ENCODE results near the gene DMC1.

Gene DMC1

GRCh38 chr22:38570779-38571364 lies 889 bp upstream of the DMC1 start:
- no peaks in the 10 kb centered on the region for H3K36me3 ChIP-seq (replicated peaks; ENCODE audit: insufficient read depth, low read length)
- no peaks in the 10 kb centered on the region for H3K9me3 ChIP-seq (replicated peaks; ENCODE audit: insufficient read depth, low read length)
- H3K27me3 ChIP-seq (replicated peaks; ENCODE audit: insufficient read depth, low read length): no peaks in the 10 kb centered on the region
- peak overlapping the region; percentile 81 for H3K27ac ChIP-seq (ENCODE audit: low read length)
- peaks cover 13% of the 10 kb centered on the region for H3K4me1 ChIP-seq (ENCODE audit: low read length)
- H3K79me2 ChIP-seq (ENCODE audit: low read length): 0 out of 2 replicates have a peak, but pooled peaks cover 3% of the 10 kb centered on the region
- peak; percentile 67 for DNase-seq
- H3K4me3 ChIP-seq (ENCODE audit: low read length): peak overlapping the region; percentile 74
- H2AFZ ChIP-seq (ENCODE audit: low read length): peak overlapping the region; percentile 97
- H3K9me2 ChIP-seq (replicated peaks; ENCODE audit: insufficient read depth, low read length): no peaks in the 10 kb centered on the region
- peak overlapping the region; percentile 83 for H3K9ac ChIP-seq (ENCODE audit: low read length)
- H4K20me1 ChIP-seq (ENCODE audit: insufficient read depth, low read length): no peaks in the 10 kb centered on the region
- H3F3A ChIP-seq (ENCODE audit: insufficient read depth, low read length): peaks cover 14% of the 10 kb centered on the region
- H3K4me2 ChIP-seq (ENCODE audit: low read depth, low read length): peak overlapping the region; percentile 83
- TF ChIP-seq CTCF (IDR thresholded peaks at IDR 0.05; ENCODE audit: low read length) (peak; percentile 22), EZH2phosphoT487 (IDR thresholded peaks at IDR 0.05; ENCODE audit: low read length) (no peak)

DNA sequence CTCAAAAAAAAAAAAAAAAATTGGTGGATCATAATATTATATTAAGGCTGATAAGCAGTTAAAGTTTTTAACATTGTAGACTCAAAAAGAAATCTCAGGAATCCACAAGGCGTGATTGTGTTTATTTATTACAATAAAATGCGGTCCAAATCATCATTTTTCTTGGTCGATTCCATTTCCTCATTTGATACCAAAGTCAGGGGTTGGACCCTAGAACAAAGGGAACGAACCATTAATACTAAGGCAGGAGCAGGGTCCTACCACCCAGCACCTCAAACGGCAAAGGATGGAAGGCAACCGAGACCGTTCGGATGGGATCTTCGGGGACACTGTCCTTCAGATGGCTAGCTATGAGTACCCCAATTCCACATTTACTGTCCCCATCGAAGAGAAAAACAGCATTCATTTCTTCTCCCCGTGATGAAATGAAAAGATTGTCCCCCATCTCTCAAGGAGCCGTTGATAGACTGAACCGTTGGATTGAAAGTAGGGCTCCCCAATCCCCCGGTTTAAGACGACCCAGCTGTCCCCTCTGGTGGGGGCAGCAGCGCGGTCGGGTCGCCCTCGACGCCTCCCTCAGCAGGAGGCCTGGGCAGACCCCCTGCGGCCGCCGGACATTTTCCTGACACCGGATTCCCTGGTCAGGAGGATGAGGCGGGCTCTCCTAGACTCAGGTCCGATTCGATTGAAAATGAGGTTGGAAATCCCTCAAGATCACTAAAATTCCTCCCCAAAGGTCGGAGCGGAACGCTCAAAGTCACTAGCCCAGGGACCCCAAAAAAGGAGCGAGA lies 607 bp downstream of the DMC1 start:
- no peaks in the 10 kb centered on the region for H3K9me2 ChIP-seq (replicated peaks; ENCODE audit: insufficient read depth, low read length)
- peaks cover 14% of the 10 kb centered on the region for H3F3A ChIP-seq (ENCODE audit: insufficient read depth, low read length)
- H3K4me1 ChIP-seq (ENCODE audit: low read length): peaks cover 13% of the 10 kb centered on the region
- H3K36me3 ChIP-seq (replicated peaks; ENCODE audit: insufficient read depth, low read length): no peaks in the 10 kb centered on the region
- peak overlapping the region; percentile 92 for H3K9ac ChIP-seq (ENCODE audit: low read length)
- H3K4me3 ChIP-seq (ENCODE audit: low read length): peak overlapping the region; percentile 80
- H3K79me2 ChIP-seq (ENCODE audit: low read length): 0 out of 2 replicates have a peak, but pooled peaks cover 3% of the 10 kb centered on the region
- peak overlapping the region; percentile 98 for H2AFZ ChIP-seq (ENCODE audit: low read length)
- no peaks in the 10 kb centered on the region for H4K20me1 ChIP-seq (ENCODE audit: insufficient read depth, low read length)
- DNase-seq: no peak
- H3K4me2 ChIP-seq (ENCODE audit: low read depth, low read length): peak overlapping the region; percentile 99
- peak overlapping the region; percentile 30; the same call in 1 of the 2 replicates for H3K27ac ChIP-seq (ENCODE audit: low read length)
- H3K9me3 ChIP-seq (replicated peaks; ENCODE audit: insufficient read depth, low read length): no peaks in the 10 kb centered on the region
- no peak for TF ChIP-seq CTCF (IDR thresholded peaks at IDR 0.05; ENCODE audit: low read length)
- no peaks in the 10 kb centered on the region for H3K27me3 ChIP-seq (replicated peaks; ENCODE audit: insufficient read depth, low read length)

- Histone ChIP-seq H3K27ac (ENCODE audit: low read length) (no peak overlapping the region), H3F3A (ENCODE audit: insufficient read depth, low read length) (peaks cover 14% of the 10 kb centered on the region), H3K4me3 (ENCODE audit: low read length) (no peak overlapping the region), H3K27me3 (replicated peaks; ENCODE audit: insufficient read depth, low read length) (no peaks in the 10 kb centered on the region), H3K9me2 (replicated peaks; ENCODE audit: insufficient read depth, low read length) (no peaks in the 10 kb centered on the region), H3K9me3 (replicated peaks; ENCODE audit: insufficient read depth, low read length) (no peaks in the 10 kb centered on the region), H2AFZ (ENCODE audit: low read length) (no peak overlapping the region), H3K4me1 (ENCODE audit: low read length) (peaks cover 13% of the 10 kb centered on the region), H3K36me3 (replicated peaks; ENCODE audit: insufficient read depth, low read length) (no peaks in the 10 kb centered on the region), H3K4me2 (ENCODE audit: low read depth, low read length) (no peak overlapping the region), H4K20me1 (ENCODE audit: insufficient read depth, low read length) (no peaks in the 10 kb centered on the region), H3K9ac (ENCODE audit: low read length) (no peak overlapping the region), H3K79me2 (ENCODE audit: low read length) (0 out of 2 replicates have a peak, but pooled peaks cover 3% of the 10 kb centered on the region)
- DNase-seq: no peak
- TF ChIP-seq EZH2 (optimal IDR thresholded peaks at IDR 0.05; ENCODE audit: low read depth, low read length) (no peak), CTCF (IDR thresholded peaks at IDR 0.05; ENCODE audit: low read length) (no peak), EZH2phosphoT487 (IDR thresholded peaks at IDR 0.05; ENCODE audit: low read length) (no peak)
Measured at GRCh38 chr22:38567531-38568285, 2.3 kb downstream of the DMC1 start.
